MM.1S (cell line): ENCODE measurements around the gene FIG4.
"Not testable (repeated sequence)": the region's sequence is repeated elsewhere in the genome, so short reads cannot be mapped to it uniquely, and the experiment has no call there.

ENCODE experiments used
- DNase-seq: peaks from one replicate; pipeline ENCODE4 v3.0.0-alpha.2; 2015
- H2AFZ ChIP-seq: fragments of 300-600 bp; sonication (generic); 2 replicates; pipeline ENCODE4 v1.6.0; 2016; ENCODE audit warnings: antibody characterized with exemption, low read length
- H3F3A ChIP-seq: fragments of 300-600 bp; sonication (generic); 2 replicates; pipeline ENCODE4 v1.6.1; 2016; ENCODE audit warnings: mild to moderate bottlenecking, antibody characterized with exemption, low read length, moderate library complexity, mixed read lengths; ENCODE audit not compliant: insufficient read depth
- H3K27ac ChIP-seq: fragments of 300-600 bp; sonication (generic); 2 replicates; pipeline ENCODE4 v1.5.1; 2016; ENCODE audit warnings: mild to moderate bottlenecking, low read length
- H3K27me3 ChIP-seq: fragments of 300-600 bp; sonication (generic); replicated peaks from 2 replicates; pipeline ENCODE4 v1.6.0; 2016; ENCODE audit warnings: low read length; ENCODE audit not compliant: insufficient read depth
- H3K36me3 ChIP-seq: fragments of 300-600 bp; sonication (generic); replicated peaks from 2 replicates; pipeline ENCODE4 v1.6.1; 2016; ENCODE audit warnings: mild to moderate bottlenecking, low read length, mixed read lengths; ENCODE audit not compliant: insufficient read depth
- H3K4me1 ChIP-seq: fragments of 300-600 bp; sonication (generic); 2 replicates; pipeline ENCODE4 v1.6.1; 2016; ENCODE audit warnings: low read length, mixed read lengths
- H3K4me2 ChIP-seq: fragments of 300-600 bp; sonication (generic); 2 replicates; pipeline ENCODE4 v1.6.0; 2016; ENCODE audit warnings: low read depth, low read length
- H3K4me3 ChIP-seq: fragments of 300-600 bp; sonication (generic); 2 replicates; pipeline ENCODE4 v1.5.1; 2016; ENCODE audit warnings: low read length, mixed read lengths
- H3K79me2 ChIP-seq: fragments of 300-600 bp; sonication (generic); 2 replicates; pipeline ENCODE4 v1.6.1; 2016; ENCODE audit warnings: mixed run types, low read length, mixed read lengths
- H3K9ac ChIP-seq: fragments of 300-600 bp; sonication (generic); 2 replicates; pipeline ENCODE4 v1.6.1; 2016; ENCODE audit warnings: low read length, mixed read lengths
- H3K9me2 ChIP-seq: fragments of 300-600 bp; sonication (generic); replicated peaks from 2 replicates; pipeline ENCODE4 v1.6.1; 2016; ENCODE audit warnings: mild to moderate bottlenecking, low read length, mixed read lengths; ENCODE audit not compliant: insufficient read depth
- H3K9me3 ChIP-seq: fragments of 300-600 bp; sonication (generic); replicated peaks from 2 replicates; pipeline ENCODE4 v1.6.1; 2016; ENCODE audit warnings: mild to moderate bottlenecking, low read length, mixed read lengths; ENCODE audit not compliant: insufficient read depth
- H4K20me1 ChIP-seq: fragments of 300-600 bp; sonication (generic); 2 replicates; pipeline ENCODE4 v1.6.1; 2016; ENCODE audit warnings: mild to moderate bottlenecking, low read length, moderate library complexity, mixed read lengths; ENCODE audit not compliant: insufficient read depth
- EZH2 ChIP-seq: fragments of 300-600 bp; sonication (generic); optimal IDR thresholded peaks from 2 replicates; pipeline ENCODE3; 2017; ENCODE audit warnings: low read depth, mild to moderate bottlenecking, antibody characterized with exemption, low read length, mixed read lengths
- EZH2phosphoT487 ChIP-seq: fragments of 300-600 bp; sonication (generic); IDR thresholded peaks from 2 replicates; pipeline ENCODE4 v1.6.1; 2018; ENCODE audit warnings: antibody characterized with exemption, low read length
- TF ChIP-seq, protein P1 (sequence below): fragments of 300-600 bp; sonication (generic); IDR thresholded peaks from 2 replicates; pipeline ENCODE4 v1.5.1; 2016; ENCODE audit warnings: antibody characterized with exemption, low read length, mixed read lengths

The FIG4 gene

GRCh38 chr6:109867970-109868358, 176.9 kb downstream of the FIG4 start:
- Histone ChIP-seq H3K9ac (no peak overlapping the region), H3K4me1 (no peaks in the 10 kb centered on the region), H3K27ac (no peak overlapping the region), H3K9me2 (no peaks in the 10 kb centered on the region), H2AFZ (no peak overlapping the region), H3K4me3 (no peak overlapping the region), H3K4me2 (no peak overlapping the region), H3K27me3 (no peaks in the 10 kb centered on the region), H4K20me1 (no peaks in the 10 kb centered on the region), H3K36me3 (no peaks in the 10 kb centered on the region), H3F3A (no peaks in the 10 kb centered on the region), H3K79me2 (no peaks in the 10 kb centered on the region), H3K9me3 (no peaks in the 10 kb centered on the region)
- TF ChIP-seq, protein P1, sequence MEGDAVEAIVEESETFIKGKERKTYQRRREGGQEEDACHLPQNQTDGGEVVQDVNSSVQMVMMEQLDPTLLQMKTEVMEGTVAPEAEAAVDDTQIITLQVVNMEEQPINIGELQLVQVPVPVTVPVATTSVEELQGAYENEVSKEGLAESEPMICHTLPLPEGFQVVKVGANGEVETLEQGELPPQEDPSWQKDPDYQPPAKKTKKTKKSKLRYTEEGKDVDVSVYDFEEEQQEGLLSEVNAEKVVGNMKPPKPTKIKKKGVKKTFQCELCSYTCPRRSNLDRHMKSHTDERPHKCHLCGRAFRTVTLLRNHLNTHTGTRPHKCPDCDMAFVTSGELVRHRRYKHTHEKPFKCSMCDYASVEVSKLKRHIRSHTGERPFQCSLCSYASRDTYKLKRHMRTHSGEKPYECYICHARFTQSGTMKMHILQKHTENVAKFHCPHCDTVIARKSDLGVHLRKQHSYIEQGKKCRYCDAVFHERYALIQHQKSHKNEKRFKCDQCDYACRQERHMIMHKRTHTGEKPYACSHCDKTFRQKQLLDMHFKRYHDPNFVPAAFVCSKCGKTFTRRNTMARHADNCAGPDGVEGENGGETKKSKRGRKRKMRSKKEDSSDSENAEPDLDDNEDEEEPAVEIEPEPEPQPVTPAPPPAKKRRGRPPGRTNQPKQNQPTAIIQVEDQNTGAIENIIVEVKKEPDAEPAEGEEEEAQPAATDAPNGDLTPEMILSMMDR = no peak
- TF ChIP-seq EZH2phosphoT487 (no peak), EZH2 (no peak)
- no peak for DNase-seq

DNA sequence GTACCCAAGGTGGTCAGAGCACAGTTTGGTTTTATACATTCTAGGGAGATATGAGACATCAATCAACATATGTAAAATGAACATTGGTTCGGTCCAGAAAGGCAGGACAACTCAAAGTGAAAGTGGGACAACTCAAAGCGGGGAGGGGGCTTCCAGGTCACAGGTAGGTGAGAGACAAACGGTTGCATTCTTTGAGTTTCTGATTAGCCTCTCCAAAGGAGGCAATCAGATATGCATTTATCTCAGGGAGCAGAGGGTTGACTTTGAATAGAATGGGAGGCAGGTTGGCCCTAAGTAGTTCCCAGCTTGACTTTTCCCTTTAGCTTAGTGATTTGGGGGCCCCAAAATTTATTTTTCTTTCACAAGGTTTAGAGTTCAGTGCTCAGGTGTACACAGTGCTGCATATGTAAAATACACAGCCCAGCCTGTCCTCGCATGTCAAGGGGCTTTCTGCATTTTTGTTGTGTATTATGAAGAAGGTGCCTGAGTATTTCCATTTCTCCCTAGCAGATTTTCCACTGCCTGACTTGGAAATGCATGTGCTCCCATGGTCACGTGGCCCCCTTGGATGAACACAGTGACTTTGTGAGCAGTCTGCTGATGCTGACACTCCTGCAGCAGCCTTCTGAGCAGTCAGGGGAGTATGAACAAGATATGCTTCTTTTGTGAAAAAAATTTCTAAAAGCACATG, 178.4 kb downstream of the FIG4 start:
- H3F3A ChIP-seq, H4K20me1 ChIP-seq, H3K79me2 ChIP-seq, H3K27me3 ChIP-seq, H3K4me1 ChIP-seq, H3K36me3 ChIP-seq, H2AFZ ChIP-seq, H3K4me2 ChIP-seq, H3K9me2 ChIP-seq, H3K27ac ChIP-seq, H3K9me3 ChIP-seq, DNase-seq, H3K4me3 ChIP-seq, H3K9ac ChIP-seq: not testable (repeated sequence)

GRCh38 chr6:109870089-109870410, 179.0 kb downstream of the FIG4 start:
- no peaks in the 10 kb centered on the region for H3K9me2 ChIP-seq
- no peak overlapping the region for H3K4me3 ChIP-seq
- no peaks in the 10 kb centered on the region for H3K27me3 ChIP-seq
- H2AFZ ChIP-seq = no peak overlapping the region
- H3K4me2 ChIP-seq = no peak overlapping the region
- H3K36me3 ChIP-seq = no peaks in the 10 kb centered on the region
- no peaks in the 10 kb centered on the region for H3K9me3 ChIP-seq
- no peaks in the 10 kb centered on the region for H3K79me2 ChIP-seq
- no peaks in the 10 kb centered on the region for H4K20me1 ChIP-seq
- H3F3A ChIP-seq = no peaks in the 10 kb centered on the region
- H3K27ac ChIP-seq = no peak overlapping the region
- no peak for DNase-seq
- H3K4me1 ChIP-seq = no peaks in the 10 kb centered on the region
- TF ChIP-seq EZH2phosphoT487 = no peak
- TF ChIP-seq, protein P1 = no peak
- H3K9ac ChIP-seq = no peak overlapping the region

DNA sequence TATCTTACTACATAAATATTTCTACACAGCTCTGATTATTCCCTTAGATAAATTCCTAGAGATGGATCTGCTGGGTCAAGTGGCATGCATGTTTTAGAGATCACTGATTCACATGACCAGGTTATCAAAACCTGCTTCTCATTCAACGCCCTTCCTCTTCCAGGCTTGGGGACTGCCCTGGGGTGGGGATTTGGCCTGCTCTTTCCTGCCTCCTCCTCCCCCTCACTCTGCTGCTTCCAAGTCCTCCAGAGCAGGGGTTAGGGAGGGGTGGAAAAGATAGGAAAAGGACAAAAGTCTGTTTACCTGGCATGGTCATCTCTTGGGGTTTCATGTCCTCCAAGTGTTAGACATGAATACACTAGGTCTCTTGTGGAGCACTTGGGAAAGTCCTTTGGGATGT, 181.5 kb downstream of the FIG4 start:
- H3F3A ChIP-seq = no peaks in the 10 kb centered on the region
- H3K9me3 ChIP-seq = no peaks in the 10 kb centered on the region
- TF ChIP-seq EZH2phosphoT487 (no peak), EZH2 (no peak)
- TF ChIP-seq, protein P1 = no peak
- H2AFZ ChIP-seq = no peak overlapping the region
- H3K79me2 ChIP-seq = no peaks in the 10 kb centered on the region
- H3K4me3 ChIP-seq = no peak overlapping the region
- DNase-seq = no peak
- H4K20me1 ChIP-seq = no peaks in the 10 kb centered on the region
- H3K9me2 ChIP-seq = no peaks in the 10 kb centered on the region
- H3K36me3 ChIP-seq = no peaks in the 10 kb centered on the region
- H3K27ac ChIP-seq = no peak overlapping the region
- H3K4me1 ChIP-seq = no peaks in the 10 kb centered on the region
- H3K4me2 ChIP-seq = no peak overlapping the region
- no peaks in the 10 kb centered on the region for H3K27me3 ChIP-seq
- H3K9ac ChIP-seq = no peak overlapping the region
